Tibial artery (tissue), 4 donors: ENCODE results near the gene MPP3.
A peak's percentile ranks its signal among the peaks of the same experiment; 100 is the strongest.
"Not testable (repeated sequence)": the region's sequence is repeated elsewhere in the genome, so short reads cannot be mapped to it uniquely, and the experiment has no call there.

ENCODE experiments used
- DNase-seq, 2 donors: peaks; one replicate each; pipeline ENCODE4 v3.0.0-alpha.2; 2019
- H3K27ac ChIP-seq, 2 donors: fragments of 200-600 bp; sonication (generic) in 1 of 2; 1 replicate in 1 of 2; 2 replicates in 1 of 2; pipeline ENCODE4 v1.5.1; 2018 to 2019; ENCODE audit warnings: mild to moderate bottlenecking in 1 of 2
- H3K27me3 ChIP-seq, 2 donors: fragments of 200-600 bp; sonication (generic) in 1 of 2; one replicate each; pipeline versions ENCODE4 v1.5.1 to v1.6.0; 2016 to 2019
- H3K36me3 ChIP-seq, 3 donors: fragments of 200-600 bp; sonication (generic) in 2 of 3; one replicate each; pipeline ENCODE4 v1.5.1; 2016 to 2019; ENCODE audit warnings: mild to moderate bottlenecking in 2 of 3
- H3K4me1 ChIP-seq, 4 donors: fragments of 200-600 bp; sonication (generic) in 2 of 4; 1 replicate in 3 of 4; 2 replicates in 1 of 4; pipeline ENCODE4 v1.5.1; 2016 to 2019
- H3K4me3 ChIP-seq, 2 donors: fragments of 200-600 bp; sonication (generic) in 1 of 2; 1 replicate in 1 of 2; 2 replicates in 1 of 2; pipeline ENCODE4 v1.5.1; 2018 to 2019; ENCODE audit warnings: mild to moderate bottlenecking in 2 of 2
- H3K9me3 ChIP-seq, 3 donors: fragments of 200-600 bp; sonication (generic) in 1 of 3; one replicate each; pipeline ENCODE4 v1.5.1; 2016 to 2019
- intact Hi-C: fragments of 100-400 bp; cut with DNase I; formaldehyde crosslinking; loops from one replicate; pipeline ENCODE4 v1.15.0; 2023; ENCODE audit warnings: low total_unique reads
- TF ChIP-seq, protein P1 (sequence below), 2 experiments: fragments of 200-600 bp in 1 of 2; fragments of 450-650 bp in 1 of 2; IDR thresholded peaks; one replicate each; pipeline ENCODE4 v1.5.1; 2017 to 2019; ENCODE audit warnings: antibody characterized with exemption in 2 of 2, mild to moderate bottlenecking in 1 of 2, moderate library complexity in 1 of 2

The MPP3 gene

DNA sequence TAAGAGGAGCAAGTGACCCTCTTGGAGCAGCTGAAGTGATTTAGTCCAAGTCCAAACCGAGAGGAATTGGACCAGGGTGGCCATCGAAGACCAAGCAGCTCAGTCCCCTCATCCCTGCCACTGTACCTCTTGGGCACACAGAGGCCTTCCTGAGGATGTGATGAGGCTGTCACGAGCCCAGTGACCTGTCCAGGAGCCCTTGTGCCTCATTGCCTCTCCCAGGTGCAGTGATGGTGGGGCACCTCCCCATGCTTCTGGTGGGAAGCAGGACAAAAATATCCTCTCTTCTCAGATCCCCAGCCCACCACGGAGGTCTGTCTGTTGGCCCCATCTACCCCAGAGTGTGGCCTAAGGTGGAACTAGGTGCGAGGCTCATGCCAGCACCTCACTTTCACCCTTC lies 11.3 kb upstream of the MPP3 start:
- H3K36me3 ChIP-seq = no peaks in the 10 kb centered on the region
- DNase-seq = no peak
- TF ChIP-seq, protein P1, sequence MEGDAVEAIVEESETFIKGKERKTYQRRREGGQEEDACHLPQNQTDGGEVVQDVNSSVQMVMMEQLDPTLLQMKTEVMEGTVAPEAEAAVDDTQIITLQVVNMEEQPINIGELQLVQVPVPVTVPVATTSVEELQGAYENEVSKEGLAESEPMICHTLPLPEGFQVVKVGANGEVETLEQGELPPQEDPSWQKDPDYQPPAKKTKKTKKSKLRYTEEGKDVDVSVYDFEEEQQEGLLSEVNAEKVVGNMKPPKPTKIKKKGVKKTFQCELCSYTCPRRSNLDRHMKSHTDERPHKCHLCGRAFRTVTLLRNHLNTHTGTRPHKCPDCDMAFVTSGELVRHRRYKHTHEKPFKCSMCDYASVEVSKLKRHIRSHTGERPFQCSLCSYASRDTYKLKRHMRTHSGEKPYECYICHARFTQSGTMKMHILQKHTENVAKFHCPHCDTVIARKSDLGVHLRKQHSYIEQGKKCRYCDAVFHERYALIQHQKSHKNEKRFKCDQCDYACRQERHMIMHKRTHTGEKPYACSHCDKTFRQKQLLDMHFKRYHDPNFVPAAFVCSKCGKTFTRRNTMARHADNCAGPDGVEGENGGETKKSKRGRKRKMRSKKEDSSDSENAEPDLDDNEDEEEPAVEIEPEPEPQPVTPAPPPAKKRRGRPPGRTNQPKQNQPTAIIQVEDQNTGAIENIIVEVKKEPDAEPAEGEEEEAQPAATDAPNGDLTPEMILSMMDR (IDR thresholded peaks at IDR 0.05) = no peak
- no peaks in the 10 kb centered on the region for H3K27me3 ChIP-seq
- no peak overlapping the region for H3K27ac ChIP-seq
- intact Hi-C loops = loop anchor here (10.0 kb wide), 1 partner anchor 149 kb away; no protein-coding TSS in a partner anchor
- H3K9me3 ChIP-seq = no peaks in the 10 kb centered on the region
- H3K4me3 ChIP-seq = no peak overlapping the region
- peaks cover 0 to 28% (median 16%) of the 10 kb centered on the region in 4 donors for H3K4me1 ChIP-seq

- intact Hi-C loops = loop anchor here (10.0 kb wide), 1 partner anchor 148 kb away; no protein-coding TSS in a partner anchor
- Histone ChIP-seq H3K27ac (no peak overlapping the region), H3K9me3 (no peaks in the 10 kb centered on the region), H3K4me1 (peaks cover 0 to 28% (median 16%) of the 10 kb centered on the region in 4 donors), H3K36me3 (no peaks in the 10 kb centered on the region), H3K27me3 (no peaks in the 10 kb centered on the region), H3K4me3 (no peak overlapping the region)
- DNase-seq = no peak
- TF ChIP-seq, protein P1 (IDR thresholded peaks at IDR 0.05) = no peak
These were observed 10.0 kb upstream of the MPP3 start for GRCh38 chr17:43842975-43843325.

- not testable (repeated sequence) for H3K36me3 ChIP-seq, H3K27ac ChIP-seq, H3K27me3 ChIP-seq, H3K4me3 ChIP-seq, H3K9me3 ChIP-seq
- DNase-seq = peak in 1 of 2 donors; percentile 30
- intact Hi-C loops = loop anchor here (10.0 kb wide), 1 partner anchor 148 kb away; no protein-coding TSS in a partner anchor
- H3K4me1 ChIP-seq = peaks cover 0 to 28% (median 16%) of the 10 kb centered on the region in 4 donors
These were observed 9.4 kb upstream of the MPP3 start for GRCh38 chr17:43842091-43842974.

- intact Hi-C loops = loop anchor here (10.0 kb wide), 1 partner anchor 146 kb away; no protein-coding TSS in a partner anchor
These were observed 8.3 kb upstream of the MPP3 start for GRCh38 chr17:43841282-43841681.

DNA sequence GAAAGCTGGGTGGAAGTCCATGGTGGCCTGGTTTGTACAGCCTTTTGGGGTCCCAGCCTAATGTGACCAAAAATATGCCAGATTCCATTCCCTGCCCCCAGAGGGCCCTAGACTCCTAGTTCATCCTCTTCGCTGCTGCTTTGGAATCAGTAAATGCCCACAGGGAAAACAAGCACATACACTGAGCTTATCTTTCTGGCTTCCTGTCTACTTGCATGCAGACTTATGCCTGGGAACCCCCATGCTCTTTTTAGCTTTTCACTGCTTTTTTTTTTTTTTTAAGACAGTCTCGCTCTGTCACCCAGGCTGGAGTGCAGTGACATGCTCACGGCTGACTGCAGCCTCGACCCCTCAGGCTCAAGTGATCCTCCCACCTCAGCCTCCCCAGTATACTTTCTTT lies 7.9 kb upstream of the MPP3 start:
- TF ChIP-seq, protein P1 (IDR thresholded peaks at IDR 0.05) = peak in 1 of 2 experiments; percentile 11
- no peaks in the 10 kb centered on the region for H3K9me3 ChIP-seq
- H3K27me3 ChIP-seq = no peaks in the 10 kb centered on the region
- DNase-seq = no peak
- H3K4me1 ChIP-seq = peaks cover 0 to 23% (median 15%) of the 10 kb centered on the region in 4 donors
- no peaks in the 10 kb centered on the region for H3K36me3 ChIP-seq
- H3K4me3 ChIP-seq = no peak overlapping the region
- H3K27ac ChIP-seq = peak overlapping the region in 1 of 2 donors; percentile 33
- intact Hi-C loops = loop anchor here (10.0 kb wide), 1 partner anchor 146 kb away; no protein-coding TSS in a partner anchor

More at GRCh38 chr17:43841282-43841681, 8.3 kb upstream of the MPP3 start:
- H3K9me3 ChIP-seq = no peaks in the 10 kb centered on the region
- TF ChIP-seq, protein P1 (IDR thresholded peaks at IDR 0.05) = no peak
- H3K36me3 ChIP-seq = no peaks in the 10 kb centered on the region
- H3K4me1 ChIP-seq = peaks cover 0 to 27% (median 16%) of the 10 kb centered on the region in 4 donors
- no peaks in the 10 kb centered on the region for H3K27me3 ChIP-seq
- H3K4me3 ChIP-seq = no peak overlapping the region
- peak overlapping the region in 1 of 2 donors; percentile 33 for H3K27ac ChIP-seq
- no peak for DNase-seq

DNA sequence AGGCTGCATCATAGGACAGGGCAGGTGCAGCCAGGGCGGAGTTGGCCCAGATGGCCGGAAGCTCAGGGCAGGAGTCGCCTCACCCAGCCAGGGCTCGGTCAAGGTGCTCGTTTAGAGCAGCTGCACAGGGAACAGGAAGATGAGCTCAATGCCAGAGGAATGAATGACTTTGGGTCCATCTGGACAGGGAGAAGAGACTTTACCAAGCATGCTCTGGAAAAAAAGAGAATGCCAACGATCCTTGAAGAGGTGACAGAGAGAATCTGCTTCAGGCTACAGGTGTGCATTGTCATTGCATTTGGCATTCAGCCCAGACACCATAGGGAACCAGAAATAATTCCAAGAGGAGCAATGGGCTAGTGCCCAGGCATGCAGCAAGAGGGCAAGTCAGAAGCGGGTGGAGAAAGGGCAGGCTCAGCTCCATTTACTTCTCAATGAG lies 6.7 kb upstream of the MPP3 start:
- intact Hi-C loops = loop anchor here (10.0 kb wide), 2 partner anchors 55 to 145 kb away; partner anchors contain the start of gene CFAP97D1
- no peaks in the 10 kb centered on the region for H3K36me3 ChIP-seq
- DNase-seq = no peak
- H3K4me3 ChIP-seq = no peak overlapping the region
- TF ChIP-seq, protein P1 (IDR thresholded peaks at IDR 0.05) = no peak
- peaks cover 0 to 20% (median 13%) of the 10 kb centered on the region in 4 donors for H3K4me1 ChIP-seq
- no peaks in the 10 kb centered on the region for H3K27me3 ChIP-seq
- H3K9me3 ChIP-seq = no peaks in the 10 kb centered on the region
- no peak overlapping the region for H3K27ac ChIP-seq
